HEK293 (cell line): ENCODE results near the gene HTR2A.
A peak's percentile ranks its signal among the peaks of the same experiment; 100 is the strongest.

Experiments
- CTCF ChIA-PET: fragments of 350-600 bp; formaldehyde crosslinking; extraction: SDS; loops from one replicate; lab custom pipeline; 2021; ENCODE audit warnings: antibody characterized with exemption; lab: Yijun Ruan, JAX
- POLR2A ChIA-PET: fragments of 300-600 bp; formaldehyde crosslinking; extraction: SDS; loops from one replicate; lab custom pipeline; 2020; ENCODE audit warnings: antibody characterized with exemption, inconsistent platforms; lab: Yijun Ruan, JAX
- H3K27ac ChIP-seq: fragments of 200-500 bp; sonication (Bioruptor generic); 2 replicates; pipeline ENCODE4 v1.5.1; 2014; ENCODE audit warnings: low read depth, low read length, control low read depth, inconsistent platforms; ENCODE audit errors: extremely low read depth
- H3K36me3 ChIP-seq, 2 experiments: fragments of 200-500 bp in 1 of 2; sonication (Bioruptor generic) in 1 of 2; 1 replicate in 1 of 2; 2 replicates in 1 of 2; pipeline ENCODE4 v1.5.1; 2014 to 2017; ENCODE audit warnings: inconsistent platforms in 2 of 2, low read length in 2 of 2; ENCODE audit not compliant: control insufficient read depth in 2 of 2, insufficient read depth in 1 of 2
- H3K4me1 ChIP-seq: fragments of 200-500 bp; sonication (Bioruptor generic); 2 replicates; pipeline ENCODE4 v1.5.1; 2014; ENCODE audit warnings: mild to moderate bottlenecking, low read length, inconsistent platforms; ENCODE audit not compliant: control insufficient read depth, insufficient read depth
- H3K4me3 ChIP-seq: 2 replicates; pipeline ENCODE4 v1.5.1; 2011; ENCODE audit warnings: low read depth, mild to moderate bottlenecking, control low read depth, low read length, moderate library complexity
- H3K9me3 ChIP-seq: fragments of 200-500 bp; sonication (Bioruptor generic); 2 replicates; pipeline ENCODE4 v1.5.1; 2014; ENCODE audit warnings: low read depth, low read length, inconsistent platforms; ENCODE audit not compliant: control insufficient read depth, insufficient read depth
- BCL11B ChIP-seq: fragments of 450-650 bp; formaldehyde crosslinking; IDR thresholded peaks from 2 replicates; pipeline ENCODE4 v1.5.1; 2016; ENCODE audit warnings: low read depth, missing biosample characterization, missing genetic modification characterization
- GLIS1 ChIP-seq: fragments of 450-650 bp; formaldehyde crosslinking; IDR thresholded peaks from 2 replicates; pipeline ENCODE4 v1.5.1; 2016; ENCODE audit warnings: missing biosample characterization, missing genetic modification characterization
- IKZF3 ChIP-seq: fragments of 450-650 bp; IDR thresholded peaks from 2 replicates; pipeline ENCODE4 v1.5.0; 2018; ENCODE audit warnings: missing biosample characterization, mild to moderate bottlenecking, missing genetic modification characterization, moderate library complexity
- KLF17 ChIP-seq: fragments of 450-650 bp; formaldehyde crosslinking; IDR thresholded peaks from 2 replicates; pipeline ENCODE4 v1.5.1; 2016; ENCODE audit warnings: missing biosample characterization, missing genetic modification characterization
- PRDM6 ChIP-seq: fragments of 450-650 bp; formaldehyde crosslinking; IDR thresholded peaks from 2 replicates; pipeline ENCODE4 v1.5.1; 2017; ENCODE audit warnings: missing biosample characterization, missing genetic modification characterization
- REST ChIP-seq: fragments of 450-650 bp; formaldehyde crosslinking; IDR thresholded peaks from 2 replicates; pipeline ENCODE4 v1.5.1; 2016; ENCODE audit warnings: missing biosample characterization, missing genetic modification characterization
- SCRT1 ChIP-seq: fragments of 450-650 bp; formaldehyde crosslinking; IDR thresholded peaks from 2 replicates; pipeline ENCODE4 v1.5.1; 2016; ENCODE audit warnings: missing biosample characterization, missing genetic modification characterization, borderline replicate concordance
- SP2 ChIP-seq: fragments of 450-650 bp; formaldehyde crosslinking; IDR thresholded peaks from 2 replicates; pipeline ENCODE4 v1.5.1; 2016; ENCODE audit warnings: missing biosample characterization, missing genetic modification characterization
- YY1 ChIP-seq: fragments of 450-650 bp; formaldehyde crosslinking; IDR thresholded peaks from 2 replicates; pipeline ENCODE4 v1.5.1; 2018; ENCODE audit warnings: missing biosample characterization, missing genetic modification characterization
- ZFP37 ChIP-seq: fragments of 450-650 bp; formaldehyde crosslinking; IDR thresholded peaks from 2 replicates; pipeline ENCODE4 v1.5.1; 2016; ENCODE audit warnings: missing biosample characterization, missing genetic modification characterization
- ZNF174 ChIP-seq: fragments of 450-650 bp; formaldehyde crosslinking; IDR thresholded peaks from 2 replicates; pipeline ENCODE4 v1.5.0; 2017; ENCODE audit warnings: missing biosample characterization, mild to moderate bottlenecking, missing genetic modification characterization
- ZNF223 ChIP-seq: fragments of 450-650 bp; formaldehyde crosslinking; IDR thresholded peaks from 2 replicates; pipeline ENCODE4 v1.5.1; 2016; ENCODE audit warnings: missing biosample characterization, missing genetic modification characterization
- ZNF366 ChIP-seq: fragments of 450-650 bp; formaldehyde crosslinking; conservative IDR thresholded peaks from 2 replicates; pipeline ENCODE4 v1.5.1; 2016; ENCODE audit warnings: missing biosample characterization, missing genetic modification characterization
- ZNF433 ChIP-seq: fragments of 450-650 bp; formaldehyde crosslinking; IDR thresholded peaks from 2 replicates; pipeline ENCODE4 v1.5.1; 2016; ENCODE audit warnings: missing biosample characterization, missing genetic modification characterization, low read depth
- ZNF473 ChIP-seq: fragments of 450-650 bp; formaldehyde crosslinking; IDR thresholded peaks from 2 replicates; pipeline ENCODE4 v1.5.1; 2017; ENCODE audit warnings: missing biosample characterization, missing genetic modification characterization
- ZNF645 ChIP-seq: fragments of 450-650 bp; formaldehyde crosslinking; IDR thresholded peaks from 2 replicates; pipeline ENCODE4; 2016; ENCODE audit warnings: missing biosample characterization, missing genetic modification characterization
- ZNF664 ChIP-seq: fragments of 450-650 bp; formaldehyde crosslinking; IDR thresholded peaks from 2 replicates; pipeline ENCODE4 v1.5.1; 2016; ENCODE audit warnings: missing biosample characterization, missing genetic modification characterization
- ZNF777 ChIP-seq: fragments of 450-650 bp; formaldehyde crosslinking; IDR thresholded peaks from 2 replicates; pipeline ENCODE4 v1.5.1; 2017; ENCODE audit warnings: missing biosample characterization, missing genetic modification characterization, borderline replicate concordance
- ZNF792 ChIP-seq: fragments of 450-650 bp; formaldehyde crosslinking; IDR thresholded peaks from 2 replicates; pipeline ENCODE4 v1.5.1; 2016; ENCODE audit warnings: missing biosample characterization, missing genetic modification characterization
- ZSCAN30 ChIP-seq: fragments of 450-650 bp; IDR thresholded peaks from 2 replicates; pipeline ENCODE4 v1.5.1; 2018; ENCODE audit warnings: missing biosample characterization, mild to moderate bottlenecking, missing genetic modification characterization, moderate library complexity
- TF ChIP-seq, protein P1 (sequence below): fragments of 450-650 bp; formaldehyde crosslinking; IDR thresholded peaks from 2 replicates; pipeline ENCODE4 v1.5.1; 2016; ENCODE audit warnings: missing biosample characterization, missing genetic modification characterization
- TF ChIP-seq, protein P2 (sequence below): fragments of 450-650 bp; formaldehyde crosslinking; IDR thresholded peaks from 2 replicates; pipeline ENCODE4 v1.5.1; 2017; ENCODE audit warnings: missing biosample characterization, missing genetic modification characterization
- TF ChIP-seq, protein P3 (sequence below): fragments of 450-650 bp; formaldehyde crosslinking; IDR thresholded peaks from 2 replicates; pipeline ENCODE4 v1.5.1; 2016; ENCODE audit warnings: missing biosample characterization, missing genetic modification characterization

The HTR2A gene

GRCh38 chr13:46796515-46797474, 100.1 kb downstream of the HTR2A start, which contains the start of gene ESD (continued):
- TF ChIP-seq ZFP37 (tag by site-specific recombination) (peak; percentile 61; the same call in 1 of the 2 replicates), ZNF174 (tag by site-specific recombination) (no peak), SP2 (tag by site-specific recombination) (peak; percentile 85), REST (tag by site-specific recombination) (0 out of 2 replicates have a peak, but pooled peaks have one; percentile 10), ZNF645 (no peak), ZNF433 (tag by site-specific recombination) (no peak), SCRT1 (no peak; the same call in 1 of the 2 replicates), YY1 (tag by site-specific recombination) (peak; percentile 93), KLF17 (peak; percentile 76; the same call in 1 of the 2 replicates)
- TF ChIP-seq, protein P1, sequence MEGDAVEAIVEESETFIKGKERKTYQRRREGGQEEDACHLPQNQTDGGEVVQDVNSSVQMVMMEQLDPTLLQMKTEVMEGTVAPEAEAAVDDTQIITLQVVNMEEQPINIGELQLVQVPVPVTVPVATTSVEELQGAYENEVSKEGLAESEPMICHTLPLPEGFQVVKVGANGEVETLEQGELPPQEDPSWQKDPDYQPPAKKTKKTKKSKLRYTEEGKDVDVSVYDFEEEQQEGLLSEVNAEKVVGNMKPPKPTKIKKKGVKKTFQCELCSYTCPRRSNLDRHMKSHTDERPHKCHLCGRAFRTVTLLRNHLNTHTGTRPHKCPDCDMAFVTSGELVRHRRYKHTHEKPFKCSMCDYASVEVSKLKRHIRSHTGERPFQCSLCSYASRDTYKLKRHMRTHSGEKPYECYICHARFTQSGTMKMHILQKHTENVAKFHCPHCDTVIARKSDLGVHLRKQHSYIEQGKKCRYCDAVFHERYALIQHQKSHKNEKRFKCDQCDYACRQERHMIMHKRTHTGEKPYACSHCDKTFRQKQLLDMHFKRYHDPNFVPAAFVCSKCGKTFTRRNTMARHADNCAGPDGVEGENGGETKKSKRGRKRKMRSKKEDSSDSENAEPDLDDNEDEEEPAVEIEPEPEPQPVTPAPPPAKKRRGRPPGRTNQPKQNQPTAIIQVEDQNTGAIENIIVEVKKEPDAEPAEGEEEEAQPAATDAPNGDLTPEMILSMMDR (tag by site-specific recombination), result no peak
- TF ChIP-seq, protein P2, sequence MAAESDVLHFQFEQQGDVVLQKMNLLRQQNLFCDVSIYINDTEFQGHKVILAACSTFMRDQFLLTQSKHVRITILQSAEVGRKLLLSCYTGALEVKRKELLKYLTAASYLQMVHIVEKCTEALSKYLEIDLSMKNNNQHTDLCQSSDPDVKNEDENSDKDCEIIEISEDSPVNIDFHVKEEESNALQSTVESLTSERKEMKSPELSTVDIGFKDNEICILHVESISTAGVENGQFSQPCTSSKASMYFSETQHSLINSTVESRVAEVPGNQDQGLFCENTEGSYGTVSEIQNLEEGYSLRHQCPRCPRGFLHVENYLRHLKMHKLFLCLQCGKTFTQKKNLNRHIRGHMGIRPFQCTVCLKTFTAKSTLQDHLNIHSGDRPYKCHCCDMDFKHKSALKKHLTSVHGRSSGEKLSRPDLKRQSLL (tag by site-specific recombination), result peak; percentile 81; the same call in 1 of the 2 replicates

GRCh38 chr13:46796129-46796514, 100.7 kb downstream of the HTR2A start:
- TF ChIP-seq, protein P3, sequence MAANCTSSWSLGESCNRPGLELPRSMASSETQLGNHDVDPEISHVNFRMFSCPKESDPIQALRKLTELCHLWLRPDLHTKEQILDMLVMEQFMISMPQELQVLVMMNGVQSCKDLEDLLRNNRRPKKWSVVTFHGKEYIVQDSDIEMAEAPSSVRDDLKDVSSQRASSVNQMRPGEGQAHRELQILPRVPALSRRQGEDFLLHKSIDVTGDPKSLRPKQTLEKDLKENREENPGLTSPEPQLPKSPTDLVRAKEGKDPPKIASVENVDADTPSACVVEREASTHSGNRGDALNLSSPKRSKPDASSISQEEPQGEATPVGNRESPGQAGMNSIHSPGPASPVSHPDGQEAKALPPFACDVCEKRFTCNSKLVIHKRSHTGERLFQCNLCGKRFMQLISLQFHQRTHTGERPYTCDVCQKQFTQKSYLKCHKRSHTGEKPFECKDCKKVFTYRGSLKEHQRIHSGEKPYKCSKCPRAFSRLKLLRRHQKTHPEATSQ, result no peak
- TF ChIP-seq BCL11B (tag by site-specific recombination), result no peak
- TF ChIP-seq ZNF792 (tag by site-specific recombination), result no peak
- no peak for TF ChIP-seq ZNF223 (tag by site-specific recombination)
- no peak for TF ChIP-seq ZNF366 (tag by site-specific recombination)
- TF ChIP-seq ZNF473 (tag by site-specific recombination), result no peak
- TF ChIP-seq GLIS1, result no peak; the same call in 1 of the 2 replicates
- no peak for TF ChIP-seq PRDM6 (tag by site-specific recombination)
- TF ChIP-seq ZSCAN30 (tag by site-specific recombination), result 0 out of 2 replicates have a peak, but pooled peaks have one; percentile 18
- peak; percentile 61; the same call in 1 of the 2 replicates for TF ChIP-seq ZNF664 (tag by site-specific recombination)
- TF ChIP-seq ZNF777 (tag by site-specific recombination), result no peak
- TF ChIP-seq IKZF3 (tag by site-specific recombination), result 0 out of 2 replicates have a peak, but pooled peaks have one; percentile 39
- Histone ChIP-seq H3K4me1 (no peaks in the 10 kb centered on the region; the same call in 1 of the 2 replicates), H3K27ac (no peak overlapping the region; the same call in 1 of the 2 replicates)

More at GRCh38 chr13:46796129-46796514, 100.7 kb downstream of the HTR2A start:
- Histone ChIP-seq H3K4me3 (peak overlapping the region; percentile 96), H3K9me3 (no peaks in the 10 kb centered on the region), H3K36me3 (peaks cover 7 to 9% of the 10 kb centered on the region in 2 experiments; a peak in 2 of 3 replicates)
- ChIA-PET CTCF (no interaction called here), POLR2A (no interaction called here)
